ENCODE results near the gene SERPIND1.

Gene SERPIND1

GRCh38 chr22:20787746-20788626 lies 14.1 kb downstream of the SERPIND1 start:
- Mint-ChIP-seq H3K4me3 (no peak overlapping the region), H3K9me3 (no peaks in the 10 kb centered on the region), H3K27ac (no peak overlapping the region), H3K4me1 (ENCODE audit: low read depth) (peaks cover 2% of the 10 kb centered on the region), H3K36me3 (ENCODE audit: low read depth) (peaks cover 17% of the 10 kb centered on the region), H3K27me3 (ENCODE audit: low read depth) (no peaks in the 10 kb centered on the region)

- Mint-ChIP-seq H3K36me3 (ENCODE audit: low read depth) (peaks cover 19% of the 10 kb centered on the region), H3K27ac (no peak overlapping the region)
These were observed 14.9 kb downstream of the SERPIND1 start for GRCh38 chr22:20788627-20789344.

GRCh38 chr22:20792221-20792965 lies 18.5 kb downstream of the SERPIND1 start:
- Mint-ChIP-seq H3K27ac (no peak overlapping the region), H3K27me3 (ENCODE audit: low read depth) (no peaks in the 10 kb centered on the region), H3K9me3 (no peaks in the 10 kb centered on the region), H3K4me3 (no peak overlapping the region), H3K36me3 (ENCODE audit: low read depth) (peaks cover 25% of the 10 kb centered on the region), H3K4me1 (ENCODE audit: low read depth) (peaks cover 2% of the 10 kb centered on the region)

More at GRCh38 chr22:20788627-20789344, 14.9 kb downstream of the SERPIND1 start:
- peaks cover 2% of the 10 kb centered on the region for H3K4me1 Mint-ChIP-seq (ENCODE audit: low read depth)
- H3K4me3 Mint-ChIP-seq: no peak overlapping the region
- H3K27me3 Mint-ChIP-seq (ENCODE audit: low read depth): no peaks in the 10 kb centered on the region
- H3K9me3 Mint-ChIP-seq: no peaks in the 10 kb centered on the region

GRCh38 chr22:20792966-20793728 lies 19.2 kb downstream of the SERPIND1 start:
- H3K4me1 Mint-ChIP-seq (ENCODE audit: low read depth): peaks cover 2% of the 10 kb centered on the region
- H3K27ac Mint-ChIP-seq: no peak overlapping the region
- H3K27me3 Mint-ChIP-seq (ENCODE audit: low read depth): no peaks in the 10 kb centered on the region
- no peaks in the 10 kb centered on the region for H3K9me3 Mint-ChIP-seq
- peaks cover 23% of the 10 kb centered on the region for H3K36me3 Mint-ChIP-seq (ENCODE audit: low read depth)
- no peak overlapping the region for H3K4me3 Mint-ChIP-seq

GRCh38 chr22:20793748-20794649 lies 20.1 kb downstream of the SERPIND1 start:
- Mint-ChIP-seq H3K9me3 (no peaks in the 10 kb centered on the region), H3K27me3 (ENCODE audit: low read depth) (no peaks in the 10 kb centered on the region), H3K36me3 (ENCODE audit: low read depth) (peaks cover 30% of the 10 kb centered on the region), H3K27ac (no peak overlapping the region), H3K4me1 (ENCODE audit: low read depth) (peaks cover 2% of the 10 kb centered on the region), H3K4me3 (no peak overlapping the region)

GRCh38 chr22:20794650-20795413 lies 20.9 kb downstream of the SERPIND1 start:
- Mint-ChIP-seq H3K36me3 (ENCODE audit: low read depth) (peaks cover 34% of the 10 kb centered on the region), H3K9me3 (no peaks in the 10 kb centered on the region), H3K27ac (no peak overlapping the region), H3K27me3 (ENCODE audit: low read depth) (no peaks in the 10 kb centered on the region), H3K4me1 (ENCODE audit: low read depth) (peaks cover 2% of the 10 kb centered on the region), H3K4me3 (no peak overlapping the region)

GRCh38 chr22:20796731-20797130 lies 22.8 kb downstream of the SERPIND1 start:
- no peak overlapping the region for H3K27ac Mint-ChIP-seq
- peaks cover 34% of the 10 kb centered on the region for H3K36me3 Mint-ChIP-seq (ENCODE audit: low read depth)
- no peak overlapping the region for H3K4me3 Mint-ChIP-seq
- H3K27me3 Mint-ChIP-seq (ENCODE audit: low read depth): no peaks in the 10 kb centered on the region
- H3K4me1 Mint-ChIP-seq (ENCODE audit: low read depth): peaks cover 2% of the 10 kb centered on the region
- H3K9me3 Mint-ChIP-seq: no peaks in the 10 kb centered on the region

GRCh38 chr22:20798218-20798617 lies 24.3 kb downstream of the SERPIND1 start:
- no peak overlapping the region for H3K27ac Mint-ChIP-seq
- H3K27me3 Mint-ChIP-seq (ENCODE audit: low read depth): no peaks in the 10 kb centered on the region
- no peaks in the 10 kb centered on the region for H3K9me3 Mint-ChIP-seq
- H3K36me3 Mint-ChIP-seq (ENCODE audit: low read depth): peaks cover 31% of the 10 kb centered on the region
- H3K4me1 Mint-ChIP-seq (ENCODE audit: low read depth): no peaks in the 10 kb centered on the region
- no peak overlapping the region for H3K4me3 Mint-ChIP-seq

- H3K27me3 Mint-ChIP-seq (ENCODE audit: low read depth): no peaks in the 10 kb centered on the region
- H3K36me3 Mint-ChIP-seq (ENCODE audit: low read depth): peaks cover 30% of the 10 kb centered on the region
- H3K4me1 Mint-ChIP-seq (ENCODE audit: low read depth): no peaks in the 10 kb centered on the region
- no peaks in the 10 kb centered on the region for H3K9me3 Mint-ChIP-seq
- H3K4me3 Mint-ChIP-seq: no peak overlapping the region
- no peak overlapping the region for H3K27ac Mint-ChIP-seq
These were observed 25.1 kb downstream of the SERPIND1 start for GRCh38 chr22:20798974-20799373.

GRCh38 chr22:20799449-20799848 lies 25.5 kb downstream of the SERPIND1 start:
- H3K27ac Mint-ChIP-seq: no peak overlapping the region
- H3K4me1 Mint-ChIP-seq (ENCODE audit: low read depth): no peaks in the 10 kb centered on the region
- no peaks in the 10 kb centered on the region for H3K27me3 Mint-ChIP-seq (ENCODE audit: low read depth)
- no peak overlapping the region for H3K4me3 Mint-ChIP-seq
- no peaks in the 10 kb centered on the region for H3K9me3 Mint-ChIP-seq
- peaks cover 35% of the 10 kb centered on the region for H3K36me3 Mint-ChIP-seq (ENCODE audit: low read depth)

GRCh38 chr22:20802452-20802851 lies 28.5 kb downstream of the SERPIND1 start:
- H3K4me3 Mint-ChIP-seq: no peak overlapping the region
- H3K36me3 Mint-ChIP-seq (ENCODE audit: low read depth): peaks cover 37% of the 10 kb centered on the region

GRCh38 chr22:20802922-20803553 lies 29.1 kb downstream of the SERPIND1 start:
- Mint-ChIP-seq H3K27ac (no peak overlapping the region), H3K9me3 (no peaks in the 10 kb centered on the region), H3K4me1 (ENCODE audit: low read depth) (no peaks in the 10 kb centered on the region), H3K36me3 (ENCODE audit: low read depth) (peaks cover 39% of the 10 kb centered on the region), H3K27me3 (ENCODE audit: low read depth) (no peaks in the 10 kb centered on the region), H3K4me3 (no peak overlapping the region)

More at GRCh38 chr22:20802452-20802851, 28.5 kb downstream of the SERPIND1 start:
- H3K27me3 Mint-ChIP-seq (ENCODE audit: low read depth): no peaks in the 10 kb centered on the region
- no peaks in the 10 kb centered on the region for H3K9me3 Mint-ChIP-seq
- no peak overlapping the region for H3K27ac Mint-ChIP-seq
- H3K4me1 Mint-ChIP-seq (ENCODE audit: low read depth): no peaks in the 10 kb centered on the region
